ENCODE results near the gene SLC8B1. TPM values are rescaled to one million over a fixed set of nuclear protein-coding genes. Genes with fewer than 3 reads are reported as not detected.

Gene SLC8B1
- total and polyA plus RNA-seq, 9 of the 15 experiments (the other 6 are each of a cell fraction or from before 2014, with no cell fraction given): 0.86 to 34.1 (median 18.5) TPM

- no peak for TF ChIP-seq ZNF318 (IDR thresholded peaks at IDR 0.05; ENCODE audit: borderline replicate concordance in 1 of 2, low read depth in 1 of 2)
- TF ChIP-seq SRSF1 (IDR thresholded peaks at IDR 0.05; ENCODE audit: low read depth, low read length): no peak
- no peak for TF ChIP-seq HSF4 (CRISPR knock-in tag; IDR thresholded peaks at IDR 0.05; ENCODE audit: borderline replicate concordance)
- 0 out of 4 replicates have a peak, but pooled peaks of 1 of the 2 experiments have one; percentile 42 for TF ChIP-seq KDM4B (IDR thresholded peaks at IDR 0.05; ENCODE audit: borderline replicate concordance in 2 of 2, low read depth in 1 of 2)
- TF ChIP-seq GTF2E2 (tag; IDR thresholded peaks at IDR 0.05): no peak
- TF ChIP-seq NCOR1 (IDR thresholded peaks at IDR 0.05): no peak
- TF ChIP-seq XRCC5 (IDR thresholded peaks at IDR 0.05; ENCODE audit: low read depth, low read length): no peak
- no peak for TF ChIP-seq POLR2B (IDR thresholded peaks at IDR 0.05; ENCODE audit: low read depth, partially characterized antibody)
- peak; percentile 64 for TF ChIP-seq KDM5B (IDR thresholded peaks at IDR 0.05; ENCODE audit: insufficient replicate concordance, low read depth, low read length)
- TF ChIP-seq NFE2 (IDR thresholded peaks at IDR 0.05; ENCODE audit: low read depth): no peak
- TF ChIP-seq ZBTB1 (CRISPR knock-in tag; IDR thresholded peaks at IDR 0.05; ENCODE audit: borderline replicate concordance, low read depth): peak; percentile 34; the same call in 1 of the 2 replicates
- no peak for TF ChIP-seq TCF7L2 (IDR thresholded peaks at IDR 0.05; ENCODE audit: low read depth, low read length)
- TF ChIP-seq ARID4B (CRISPR knock-in tag; IDR thresholded peaks at IDR 0.05): peak; percentile 84
- no peak for TF ChIP-seq TFAM (CRISPR knock-in tag; conservative IDR thresholded peaks at IDR 0.05)
- no peak for TF ChIP-seq ZNF316 (IDR thresholded peaks at IDR 0.05)
Measured at GRCh38 chr12:113358381-113359132, 23.6 kb upstream of the SLC8B1 start, which contains the start of gene PLBD2 (continued).

All from K562 (cell line).